ENCODE measurements around the gene SYTL3.

Gene SYTL3

DNA sequence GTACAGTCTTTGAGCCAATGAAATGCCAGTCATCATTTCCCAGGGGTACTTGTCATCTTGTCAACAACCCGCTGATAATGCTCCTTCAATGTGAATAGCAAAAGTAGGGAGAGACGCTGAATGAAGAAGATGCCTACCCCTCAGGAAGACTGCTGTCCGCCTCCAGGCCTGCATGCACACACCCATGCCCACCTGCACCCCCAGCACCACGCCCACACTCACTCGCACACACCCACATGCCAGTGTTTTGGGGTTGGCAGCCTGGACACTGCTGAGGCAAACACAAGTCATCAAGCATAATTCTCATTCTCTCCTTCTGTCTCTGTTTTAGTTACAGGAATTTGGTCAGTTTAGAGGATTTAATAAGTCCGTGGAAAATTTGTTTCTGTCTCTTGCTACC lies 63.6 kb downstream of the SYTL3 start:
- DNase-seq = no peak
- TF ChIP-seq, protein P1, sequence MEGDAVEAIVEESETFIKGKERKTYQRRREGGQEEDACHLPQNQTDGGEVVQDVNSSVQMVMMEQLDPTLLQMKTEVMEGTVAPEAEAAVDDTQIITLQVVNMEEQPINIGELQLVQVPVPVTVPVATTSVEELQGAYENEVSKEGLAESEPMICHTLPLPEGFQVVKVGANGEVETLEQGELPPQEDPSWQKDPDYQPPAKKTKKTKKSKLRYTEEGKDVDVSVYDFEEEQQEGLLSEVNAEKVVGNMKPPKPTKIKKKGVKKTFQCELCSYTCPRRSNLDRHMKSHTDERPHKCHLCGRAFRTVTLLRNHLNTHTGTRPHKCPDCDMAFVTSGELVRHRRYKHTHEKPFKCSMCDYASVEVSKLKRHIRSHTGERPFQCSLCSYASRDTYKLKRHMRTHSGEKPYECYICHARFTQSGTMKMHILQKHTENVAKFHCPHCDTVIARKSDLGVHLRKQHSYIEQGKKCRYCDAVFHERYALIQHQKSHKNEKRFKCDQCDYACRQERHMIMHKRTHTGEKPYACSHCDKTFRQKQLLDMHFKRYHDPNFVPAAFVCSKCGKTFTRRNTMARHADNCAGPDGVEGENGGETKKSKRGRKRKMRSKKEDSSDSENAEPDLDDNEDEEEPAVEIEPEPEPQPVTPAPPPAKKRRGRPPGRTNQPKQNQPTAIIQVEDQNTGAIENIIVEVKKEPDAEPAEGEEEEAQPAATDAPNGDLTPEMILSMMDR (IDR thresholded peaks at IDR 0.05; ENCODE audit: low read depth, low read length) = no peak
- H3K9me3 ChIP-seq = no peaks in the 10 kb centered on the region
- no peaks in the 10 kb centered on the region for H3K27me3 ChIP-seq
- H3K4me1 ChIP-seq = no peaks in the 10 kb centered on the region
- H3K4me3 ChIP-seq (ENCODE audit: low read depth, low read length) = no peak overlapping the region
- H3K36me3 ChIP-seq = no peaks in the 10 kb centered on the region

DNA sequence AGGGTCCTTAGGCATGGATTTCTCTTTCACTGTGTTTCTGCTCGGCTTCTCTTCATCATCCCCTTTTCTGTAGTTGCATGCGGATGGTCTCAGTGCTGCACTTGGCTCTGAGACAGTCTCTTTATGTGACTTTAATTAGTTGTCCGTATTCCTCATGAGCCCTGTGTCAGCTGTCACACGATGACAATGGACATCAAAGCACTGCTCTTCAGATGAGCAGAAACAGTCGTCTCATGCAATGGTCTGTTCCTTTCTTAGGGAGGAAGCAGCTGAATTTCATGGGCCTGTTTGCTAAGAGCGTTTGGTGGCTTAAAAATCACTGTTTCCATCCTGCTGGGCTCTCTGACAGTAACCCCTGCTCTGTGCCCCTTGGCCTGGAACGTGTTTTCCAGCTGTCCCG lies 64.9 kb downstream of the SYTL3 start:
- H3K9me3 ChIP-seq = no peaks in the 10 kb centered on the region
- DNase-seq = no peak
- TF ChIP-seq, protein P1 (IDR thresholded peaks at IDR 0.05; ENCODE audit: low read depth, low read length) = no peak
- H3K27me3 ChIP-seq = no peaks in the 10 kb centered on the region
- no peaks in the 10 kb centered on the region for H3K36me3 ChIP-seq
- no peaks in the 10 kb centered on the region for H3K4me1 ChIP-seq
- no peak overlapping the region for H3K4me3 ChIP-seq (ENCODE audit: low read depth, low read length)

DNA sequence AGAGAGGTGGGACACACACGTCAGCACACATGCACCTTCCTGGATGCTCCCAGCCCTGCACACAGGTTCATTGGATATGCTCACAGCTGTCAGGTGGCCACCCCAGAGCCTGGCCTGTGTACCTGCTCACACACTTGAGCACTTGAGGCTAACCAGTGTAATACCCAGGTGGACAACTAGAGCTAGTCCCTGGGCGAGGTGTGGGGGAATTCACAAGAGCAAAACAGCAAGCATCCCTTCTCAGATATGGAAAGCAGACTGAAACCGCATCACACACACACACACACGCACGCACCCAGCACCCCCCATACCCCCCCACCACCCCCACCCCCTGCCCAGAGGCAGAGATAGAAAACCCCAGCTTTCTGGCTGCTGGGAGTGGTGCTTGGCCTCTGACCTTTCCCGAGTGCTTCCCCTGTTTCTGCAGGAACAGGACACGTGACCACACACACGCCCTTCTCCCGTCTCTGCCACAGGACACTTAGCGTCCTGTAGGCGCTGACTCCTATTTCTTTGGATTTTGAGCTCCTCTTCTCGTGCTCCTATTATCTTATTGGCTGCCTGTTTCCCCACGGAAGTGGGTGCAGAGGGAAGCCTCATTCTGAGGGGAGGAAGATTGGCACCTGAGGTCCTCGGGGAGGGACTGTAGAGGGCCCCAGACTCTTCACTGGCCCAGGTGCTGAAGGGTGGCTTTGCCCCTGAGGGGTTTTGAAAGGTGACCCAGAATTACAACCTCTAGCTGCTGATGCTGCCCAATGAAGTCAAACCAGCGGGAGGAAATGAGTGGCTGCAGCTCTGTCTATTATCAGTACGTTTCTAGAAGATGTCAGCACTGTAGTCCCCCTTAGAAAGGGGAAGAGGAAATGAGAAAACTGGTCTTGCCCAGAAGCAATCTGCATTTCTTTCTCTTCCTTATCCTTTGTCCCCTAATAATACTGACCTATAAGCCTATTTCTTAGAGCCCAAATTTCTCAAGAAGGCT lies 65.8 kb downstream of the SYTL3 start:
- DNase-seq = no peak
- no peaks in the 10 kb centered on the region for H3K4me1 ChIP-seq
- H3K4me3 ChIP-seq (ENCODE audit: low read depth, low read length) = no peak overlapping the region
- H3K36me3 ChIP-seq = no peaks in the 10 kb centered on the region
- TF ChIP-seq, protein P1 (IDR thresholded peaks at IDR 0.05; ENCODE audit: low read depth, low read length) = no peak
- H3K27me3 ChIP-seq = no peaks in the 10 kb centered on the region
- no peaks in the 10 kb centered on the region for H3K9me3 ChIP-seq

DNA sequence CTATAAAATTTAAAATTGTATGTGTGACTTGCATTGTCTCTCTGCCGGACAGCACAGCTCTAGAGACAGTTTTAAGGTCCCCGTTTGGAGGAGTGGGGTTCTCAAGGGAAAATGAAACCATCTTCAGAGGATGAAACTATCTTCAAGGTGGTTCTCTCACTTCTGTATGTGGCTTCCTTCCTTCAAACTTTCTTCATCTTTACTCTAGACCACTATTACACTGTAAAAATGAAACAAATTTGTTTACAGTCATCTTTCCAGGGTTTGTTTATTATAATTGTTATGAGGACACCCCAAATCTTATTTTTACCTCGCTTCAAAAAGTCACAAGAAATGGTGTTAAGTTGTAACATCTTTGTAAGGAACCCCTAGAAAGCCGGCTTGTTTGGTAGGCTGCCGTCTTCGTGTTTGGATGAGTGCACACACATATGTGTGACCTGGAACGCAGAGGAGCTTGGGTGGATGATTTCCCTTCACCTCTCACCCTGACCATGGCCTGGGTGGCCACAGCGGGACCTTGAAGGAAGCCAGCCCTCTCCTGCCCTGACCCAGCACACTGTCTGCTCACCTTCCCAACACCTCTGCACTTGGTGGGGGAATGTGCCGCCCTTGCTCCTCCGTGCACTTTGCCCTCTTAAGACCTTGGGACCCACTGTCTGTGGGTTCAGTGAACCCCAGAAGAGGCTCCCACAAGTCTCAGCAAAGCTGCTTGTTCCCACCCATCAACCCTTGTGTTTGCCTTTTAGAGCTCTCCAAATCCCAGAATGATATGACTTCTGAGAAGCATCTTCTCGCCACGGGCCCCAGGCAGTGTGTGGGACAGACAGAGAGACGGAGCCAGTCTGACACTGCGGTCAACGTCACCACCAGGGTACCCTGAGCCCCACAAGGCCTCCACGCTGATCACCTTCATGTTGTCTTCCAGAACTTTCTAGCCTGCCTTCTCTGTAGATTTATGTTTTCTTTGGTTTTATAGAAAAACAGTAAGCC lies 67.8 kb downstream of the SYTL3 start:
- Histone ChIP-seq H3K4me3 (ENCODE audit: low read depth, low read length) (no peak overlapping the region), H3K27me3 (no peaks in the 10 kb centered on the region), H3K36me3 (no peaks in the 10 kb centered on the region), H3K9me3 (no peaks in the 10 kb centered on the region), H3K4me1 (no peaks in the 10 kb centered on the region)
- no peak for DNase-seq
- TF ChIP-seq, protein P1 (IDR thresholded peaks at IDR 0.05; ENCODE audit: low read depth, low read length) = no peak

DNA sequence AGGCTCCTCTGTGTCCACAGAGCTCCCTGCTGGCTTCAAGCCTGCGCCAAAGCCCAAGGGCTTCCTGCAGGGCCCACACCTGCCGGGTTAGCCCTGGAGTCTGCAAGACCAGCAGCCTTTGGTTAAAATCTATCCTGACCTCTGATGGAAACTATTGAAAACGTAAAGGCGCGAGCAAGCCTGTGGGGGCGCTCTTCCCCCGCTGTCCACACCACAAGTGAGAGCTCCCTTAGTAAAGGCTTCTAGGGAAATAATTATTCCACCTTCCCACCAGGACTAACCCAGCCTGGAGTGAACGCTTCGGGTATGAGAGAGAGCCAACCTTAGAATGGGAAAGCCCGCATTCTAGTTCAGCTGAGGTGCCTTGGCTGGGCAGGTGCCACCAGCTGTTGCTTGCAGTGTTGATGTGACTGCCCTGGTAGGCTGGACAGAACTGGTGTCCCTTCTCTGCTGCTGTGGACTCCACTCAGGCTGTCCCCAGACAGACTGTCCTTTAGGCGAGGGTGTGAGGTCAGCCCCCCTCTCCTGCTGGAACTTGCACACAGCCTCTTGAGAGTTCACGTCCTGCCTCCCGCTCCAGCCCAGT lies 68.7 kb downstream of the SYTL3 start:
- no peaks in the 10 kb centered on the region for H3K36me3 ChIP-seq
- H3K4me3 ChIP-seq (ENCODE audit: low read depth, low read length) = no peak overlapping the region
- H3K27me3 ChIP-seq = no peaks in the 10 kb centered on the region
- DNase-seq = no peak
- TF ChIP-seq, protein P1 (IDR thresholded peaks at IDR 0.05; ENCODE audit: low read depth, low read length) = peak; percentile 59
- no peaks in the 10 kb centered on the region for H3K9me3 ChIP-seq
- no peaks in the 10 kb centered on the region for H3K4me1 ChIP-seq

All from BE2C (cell line).